Mesenteric fat pad (tissue), 1 donor: ENCODE results near the gene PDE4D. TPM values are rescaled to one million over a fixed set of nuclear protein-coding genes. Genes with fewer than 3 reads are reported as not detected.

ENCODE experiments used
- DNase-seq: peaks from one replicate; pipeline ENCODE4 v3.0.0-alpha.2; 2020; ENCODE audit warnings: low spot score
- total RNA-seq: library from RNA; stranded (reverse); fragmentation: NEBNext Ultra II Directional; extraction: Animal tissue kit (Norgen Biotek cat#: 25700); gene quantifications from one replicate; pipeline ENCODE4 v1.2.1, GENCODE V29; 2021
- donor health status: DM: yes; HTN: yes; CAD: no.

Gene PDE4D
- total RNA-seq, 1 donor from 2014 or later = 28.8 TPM

- no peak for DNase-seq
These were observed 333.0 kb downstream of the PDE4D start for GRCh38 chr5:59560553-59560952.

DNA sequence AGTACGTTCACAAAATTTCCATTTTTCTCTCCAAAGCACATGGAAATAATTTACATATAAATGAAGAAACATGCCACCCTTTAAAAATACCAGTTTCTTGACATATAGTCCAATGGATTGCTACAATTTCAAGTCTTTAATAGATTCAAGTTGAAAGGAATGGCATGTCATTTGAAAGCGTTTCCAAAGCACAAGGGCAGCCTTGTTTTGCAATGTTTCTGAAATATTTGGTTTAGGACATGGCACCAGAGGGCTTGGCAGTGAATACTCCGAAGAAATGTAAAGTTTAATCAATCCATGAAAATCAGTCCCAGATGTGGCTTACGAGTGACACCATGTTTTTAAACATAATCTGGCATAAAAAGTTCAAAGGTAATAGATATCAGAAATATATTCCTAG lies 333.7 kb downstream of the PDE4D start:
- DNase-seq = no peak

- DNase-seq = no peak
These were observed 334.2 kb downstream of the PDE4D start for GRCh38 chr5:59559323-59559722.

DNA sequence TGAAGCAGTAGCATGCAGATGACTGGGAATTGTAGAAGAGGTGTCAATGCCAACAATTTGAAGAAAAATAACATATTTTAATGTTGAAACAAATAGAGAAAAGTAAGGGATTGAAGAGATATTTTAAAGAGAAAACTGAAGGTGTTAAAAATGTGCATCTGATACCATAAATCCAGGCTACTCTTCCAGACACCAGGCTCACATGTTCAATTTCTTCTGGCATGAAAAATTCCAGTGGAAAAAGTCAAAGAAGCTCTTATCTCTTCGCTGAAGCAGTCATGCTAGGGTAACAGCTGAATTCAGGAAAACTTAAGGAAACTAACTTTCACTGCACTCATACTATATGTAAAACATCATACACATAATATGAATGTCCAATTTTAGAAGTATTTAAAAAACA lies 335.0 kb downstream of the PDE4D start:
- no peak for DNase-seq

GRCh38 chr5:59557572-59557971 lies 336.0 kb downstream of the PDE4D start:
- no peak for DNase-seq

DNA sequence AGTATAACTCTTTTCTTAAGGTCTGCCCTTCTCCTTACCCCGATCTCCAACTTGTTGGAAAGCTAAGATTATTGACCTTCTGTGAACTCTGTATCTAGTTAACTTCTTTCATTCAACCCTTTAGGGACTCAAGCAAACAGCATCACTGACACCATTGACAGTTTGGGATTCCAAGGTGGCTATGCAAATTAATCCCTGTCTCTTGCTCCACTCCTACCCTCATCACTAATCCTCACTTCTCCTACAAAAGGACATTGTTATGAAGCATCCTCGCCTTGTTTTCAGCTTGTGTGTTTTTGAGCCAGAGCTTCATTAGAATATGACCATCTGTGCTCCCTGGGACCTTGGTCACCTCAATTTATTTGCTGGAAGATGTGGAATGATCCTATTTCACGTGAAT lies 337.9 kb downstream of the PDE4D start:
- no peak for DNase-seq

- DNase-seq = no peak
These were observed 339.0 kb downstream of the PDE4D start for GRCh38 chr5:59554501-59554900.

GRCh38 chr5:59553992-59554391 lies 339.5 kb downstream of the PDE4D start:
- no peak for DNase-seq

GRCh38 chr5:59548807-59549357 lies 344.6 kb downstream of the PDE4D start:
- DNase-seq = no peak

DNA sequence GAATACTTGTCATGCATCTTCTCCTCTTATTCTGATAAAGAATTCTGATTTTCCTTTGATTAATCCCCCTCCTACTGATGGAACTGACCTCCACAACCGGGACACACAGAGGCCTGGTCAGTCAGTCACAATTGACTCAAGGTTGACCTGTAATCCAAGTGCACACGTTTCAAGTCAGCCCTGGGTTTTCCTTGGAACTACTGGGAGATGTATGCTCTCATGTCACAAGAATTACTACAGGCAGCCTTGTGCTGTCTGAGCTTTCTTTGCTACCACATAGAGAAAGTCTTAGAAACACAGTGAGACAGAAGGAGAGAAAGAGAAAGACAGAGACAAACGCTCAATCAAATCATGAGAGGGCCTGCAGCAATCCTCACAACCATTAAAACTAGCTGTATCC lies 345.8 kb downstream of the PDE4D start:
- no peak for DNase-seq

DNA sequence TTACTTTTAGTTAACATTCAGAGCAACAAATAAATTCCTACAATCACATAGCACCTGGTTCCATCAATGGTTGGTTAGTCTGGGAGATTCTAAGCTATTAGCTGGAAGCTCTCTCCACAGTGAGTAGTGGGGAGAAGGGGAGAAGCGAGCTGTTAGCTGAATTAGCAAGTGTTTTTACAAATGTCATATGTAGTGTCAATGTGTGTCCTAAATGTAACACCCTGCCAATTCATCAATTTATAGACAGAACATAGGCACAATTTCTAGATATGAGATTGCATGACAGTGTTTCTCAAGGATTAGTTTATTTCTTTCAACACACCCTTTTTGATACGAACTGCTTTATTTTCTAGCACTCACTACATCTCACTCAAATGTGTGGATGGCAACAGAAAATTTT lies 349.0 kb downstream of the PDE4D start:
- no peak for DNase-seq

DNA sequence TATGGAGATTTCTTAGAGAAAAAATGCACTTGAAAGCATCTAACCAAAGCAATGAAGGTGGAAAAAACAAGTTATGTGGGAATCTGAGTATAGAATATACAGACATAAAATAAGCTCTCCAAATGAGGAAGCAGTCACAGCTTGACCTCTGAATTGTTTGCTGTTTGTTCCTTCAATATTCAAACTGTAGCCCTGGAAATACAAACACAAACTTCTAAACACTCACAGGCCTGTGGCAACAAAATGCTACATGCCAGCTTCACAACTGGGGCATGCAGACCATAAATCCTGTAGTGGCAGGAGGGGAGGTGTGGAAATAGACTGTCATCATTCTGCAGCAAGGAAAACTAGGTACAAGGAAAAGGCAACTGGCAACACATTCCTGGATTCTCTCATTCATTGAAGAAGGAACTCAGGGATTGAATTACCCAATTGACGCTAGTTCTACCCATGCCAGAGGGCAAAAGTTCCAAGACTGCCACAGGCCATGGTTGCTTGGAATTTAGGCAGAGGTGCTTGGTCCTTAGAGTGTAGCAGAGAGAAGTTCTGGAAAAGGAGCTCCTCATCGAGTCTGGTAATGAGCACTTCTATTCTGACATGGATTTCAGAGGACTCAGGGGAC lies 349.6 kb downstream of the PDE4D start:
- no peak for DNase-seq

- no peak for DNase-seq
These were observed 350.4 kb downstream of the PDE4D start for GRCh38 chr5:59542851-59543820.

DNA sequence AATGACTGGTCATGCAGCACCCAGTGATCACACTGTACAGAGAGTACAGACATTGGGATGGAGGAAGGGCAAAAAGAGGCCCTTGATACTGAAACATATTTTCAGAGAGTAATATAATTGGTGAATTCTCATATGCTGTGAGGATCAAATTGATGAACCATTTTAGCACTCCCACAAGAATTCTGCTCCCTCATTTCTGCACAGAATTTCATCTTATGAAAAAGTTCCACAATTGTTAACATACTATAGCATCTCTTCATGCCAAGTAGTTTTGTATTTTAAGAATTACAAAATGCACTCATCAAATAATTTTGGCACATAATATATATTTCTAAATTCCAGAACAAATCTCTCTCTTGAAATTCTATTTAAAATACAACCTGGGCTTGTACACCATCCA lies 351.2 kb downstream of the PDE4D start:
- DNase-seq = no peak

DNA sequence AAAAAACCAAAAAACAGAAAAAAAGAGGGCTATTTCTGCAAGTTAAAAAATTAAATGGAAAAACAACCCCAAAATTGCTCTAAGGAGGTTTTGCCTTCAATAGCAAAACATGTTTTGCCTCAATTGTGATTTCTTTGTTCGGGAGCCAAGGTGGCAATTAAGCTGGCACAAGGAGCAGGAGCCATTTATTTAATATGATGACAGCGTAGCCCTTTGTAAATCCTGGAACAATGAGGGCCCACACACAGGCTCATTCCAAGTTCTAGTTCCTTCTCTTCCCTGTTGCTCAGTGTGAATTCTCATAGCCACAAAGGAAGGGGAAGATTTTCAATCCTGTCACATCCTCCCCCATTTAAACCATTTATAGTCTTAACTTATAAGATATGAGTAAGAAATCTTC lies 353.2 kb downstream of the PDE4D start:
- DNase-seq = no peak

DNA sequence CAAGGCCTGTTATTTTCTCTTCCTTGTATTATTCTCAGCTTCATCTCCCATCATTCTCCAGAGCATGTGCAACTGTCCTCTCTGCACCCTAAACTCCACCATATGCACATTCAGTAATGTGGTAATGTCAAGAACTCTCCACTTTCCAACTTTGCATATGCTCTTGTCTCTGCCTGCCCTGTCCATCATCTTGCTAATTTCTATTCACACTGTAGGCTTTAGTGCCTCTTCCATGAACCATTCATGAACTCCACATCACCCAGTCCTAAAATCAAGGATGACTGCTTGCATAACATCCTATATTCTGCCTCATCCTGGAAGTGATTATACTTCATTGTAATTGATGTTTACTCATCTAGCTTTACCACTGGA lies 354.8 kb downstream of the PDE4D start:
- no peak for DNase-seq

- no peak for DNase-seq
These were observed 355.4 kb downstream of the PDE4D start for GRCh38 chr5:59537961-59538749.

DNA sequence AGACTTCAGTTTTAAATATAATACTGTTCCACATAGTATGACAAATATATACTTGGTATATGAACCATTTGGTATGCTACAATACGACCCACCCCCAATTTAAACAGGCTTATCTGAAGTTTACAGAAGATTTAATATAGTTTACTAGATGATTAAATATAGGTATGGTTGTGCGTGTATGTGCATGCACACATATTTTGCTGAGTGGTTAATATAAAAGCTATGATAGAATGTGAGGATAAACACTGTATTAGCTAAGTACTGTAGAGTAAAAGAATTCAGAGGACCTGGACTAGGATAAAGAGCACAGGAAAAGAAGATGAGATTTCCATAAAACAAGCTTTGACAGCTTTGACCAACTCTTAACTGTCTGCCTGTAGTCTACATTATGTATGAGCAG lies 356.7 kb downstream of the PDE4D start:
- no peak for DNase-seq

GRCh38 chr5:59535561-59535960 lies 358.0 kb downstream of the PDE4D start:
- no peak for DNase-seq

GRCh38 chr5:59533730-59534108 lies 359.8 kb downstream of the PDE4D start:
- DNase-seq = no peak

- DNase-seq = no peak
These were observed 360.4 kb downstream of the PDE4D start for GRCh38 chr5:59532979-59533729.
